CD14-positive monocyte (primary cell): Measurements from ENCODE around the gene SLC6A8. TPM values are rescaled to one million over a fixed set of nuclear protein-coding genes. Genes with fewer than 3 reads are reported as not detected.
A peak's percentile ranks its signal among the peaks of the same experiment; 100 is the strongest.

ENCODE experiments used
- DNase-seq, 3 donors: peaks; one replicate each; pipeline ENCODE4 v3.0.0-alpha.2; 2011 to 2022
- H2AFZ ChIP-seq: 2 replicates; pipeline ENCODE4 v1.6.0; 2012; ENCODE audit warnings: mild to moderate bottlenecking, low read depth, low read length, inconsistent platforms; ENCODE audit not compliant: insufficient read depth, poor library complexity, severe bottlenecking
- H3K27ac ChIP-seq, 2 donors: 1 replicate in 1 of 2; 2 replicates in 1 of 2; pipeline ENCODE4 v1.5.1; 2012 to 2013; ENCODE audit warnings: low read length in 2 of 2, control low read depth in 1 of 2, inconsistent platforms in 1 of 2, low read depth in 1 of 2, mild to moderate bottlenecking in 1 of 2
- H3K27me3 ChIP-seq, 2 donors: one replicate each; pipeline versions ENCODE4 v1.6.0 to v1.6.1; 2011 to 2013; ENCODE audit warnings: low read length in 2 of 2; ENCODE audit not compliant: control insufficient read depth in 2 of 2, insufficient read depth in 2 of 2
- H3K36me3 ChIP-seq, 2 donors: replicated peaks in 1 of 2; 1 replicate in 1 of 2; 2 replicates in 1 of 2; pipeline versions ENCODE4 v1.5.1 to v1.6.1; 2012 to 2013; ENCODE audit warnings: low read length in 2 of 2, control low read depth in 1 of 2, inconsistent platforms in 1 of 2, mild to moderate bottlenecking in 1 of 2; ENCODE audit not compliant: insufficient read depth in 2 of 2, control insufficient read depth in 1 of 2
- H3K4me1 ChIP-seq, 2 donors: 1 replicate in 1 of 2; 2 replicates in 1 of 2; pipeline versions ENCODE4 v1.5.1 to v1.6.1; 2012 to 2013; ENCODE audit warnings: low read length in 2 of 2, control low read depth in 1 of 2, inconsistent platforms in 1 of 2, mild to moderate bottlenecking in 1 of 2, moderate library complexity in 1 of 2; ENCODE audit not compliant: insufficient read depth in 2 of 2, control insufficient read depth in 1 of 2
- H3K4me2 ChIP-seq: replicated peaks from 2 replicates; pipeline ENCODE3; 2012; ENCODE audit warnings: low read length, moderate library complexity, mild to moderate bottlenecking; ENCODE audit not compliant: poor library complexity, severe bottlenecking; ENCODE audit errors: extremely low read depth
- H3K4me3 ChIP-seq, 3 experiments: fragments of 200-600 bp in 1 of 3; sonication (generic) in 1 of 3; replicated peaks in 1 of 3; 1 replicate in 2 of 3; 2 replicates in 1 of 3; pipeline ENCODE4 v1.5.1; 2011 to 2013; ENCODE audit warnings: low read length in 3 of 3, mild to moderate bottlenecking in 3 of 3, control low read depth in 2 of 3, low read depth in 2 of 3, inconsistent platforms in 1 of 3, moderate library complexity in 1 of 3
- H3K79me2 ChIP-seq: 2 replicates; pipeline ENCODE4 v1.6.0; 2012; ENCODE audit warnings: mild to moderate bottlenecking, control low read depth, inconsistent platforms, low read length, moderate library complexity; ENCODE audit not compliant: insufficient read depth
- H3K9ac ChIP-seq: 2 replicates; pipeline ENCODE4 v1.6.0; 2017; ENCODE audit warnings: low read length, mild to moderate bottlenecking; ENCODE audit not compliant: insufficient read depth, poor library complexity, severe bottlenecking
- H3K9me3 ChIP-seq, 2 donors: replicated peaks in 1 of 2; 1 replicate in 1 of 2; 2 replicates in 1 of 2; pipeline versions ENCODE4 v1.5.1 to v1.6.1; 2012 to 2013; ENCODE audit warnings: low read length in 2 of 2, control low read depth in 1 of 2; ENCODE audit not compliant: control insufficient read depth in 1 of 2, insufficient read depth in 1 of 2
- H4K20me1 ChIP-seq: 2 replicates; pipeline ENCODE4 v1.6.0; 2012; ENCODE audit warnings: mild to moderate bottlenecking, low read length, control low read depth, moderate library complexity; ENCODE audit not compliant: insufficient read depth
- H3K27ac Mint-ChIP-seq, 7 donors: one replicate each; pipeline ENCODE4 v1.8.0; 2020; ENCODE audit warnings: mild to moderate bottlenecking in 7 of 7, mixed read lengths in 7 of 7, moderate library complexity in 6 of 7, inconsistent platforms in 2 of 7
- H3K27me3 Mint-ChIP-seq, 3 donors: one replicate each; pipeline ENCODE4 v1.8.0; 2021 to 2022; ENCODE audit warnings: low read depth in 3 of 3, mild to moderate bottlenecking in 3 of 3, mixed read lengths in 3 of 3, moderate library complexity in 3 of 3, inconsistent platforms in 1 of 3
- H3K36me3 Mint-ChIP-seq, 2 donors: one replicate each; pipeline ENCODE4 v1.8.0; 2020; ENCODE audit warnings: mixed read lengths in 2 of 2, inconsistent platforms in 1 of 2, mild to moderate bottlenecking in 1 of 2
- H3K4me1 Mint-ChIP-seq: one replicate; pipeline ENCODE4 v1.8.0; 2020; ENCODE audit warnings: mild to moderate bottlenecking, mixed read lengths
- H3K4me3 Mint-ChIP-seq, 2 donors: one replicate each; pipeline ENCODE4 v1.8.0; 2020; ENCODE audit warnings: mild to moderate bottlenecking in 2 of 2, mixed read lengths in 2 of 2, moderate library complexity in 1 of 2
- H3K9me3 Mint-ChIP-seq, 7 donors: one replicate each; pipeline ENCODE4 v1.8.0; 2020 to 2022; ENCODE audit warnings: mixed read lengths in 7 of 7, mild to moderate bottlenecking in 6 of 7, moderate library complexity in 6 of 7, inconsistent platforms in 2 of 7
- WGBS: methylation state at CpG from one replicate; pipeline ENCODE4 v1.1.5; 2013; ENCODE audit warnings: missing lambda C conversion rate; ENCODE audit not compliant: insufficient coverage; 5-methylcytosine and 5-hydroxymethylcytosine counted together
- intact Hi-C, 2 donors: fragments of 100-400 bp; cut with micrococcal nuclease; formaldehyde crosslinking; loops; one replicate each; pipeline versions ENCODE4 v1.15.0 to v1.15.1; 2023
- polyA plus RNA-seq, 3 donors: library from polyadenylated mRNA; depleted of rRNA in 1 of 3; unstranded in 2 of 3; stranded (reverse) in 1 of 3; fragments of 300-500 nt in 2 of 3; fragments of >200 nt in 1 of 3; fragmentation: Illumina TruSeq in 2 of 3; gene quantifications; 1 replicate in 2 of 3; 2 replicates in 1 of 3; pipeline ENCODE4 v1.2.3, GENCODE V29; 2012 to 2021
- TF ChIP-seq, protein P1 (sequence below): fragments of 200-600 bp; IDR thresholded peaks from one replicate; pipeline ENCODE4 v1.8.0; 2022; ENCODE audit warnings: antibody characterized with exemption, mild to moderate bottlenecking

Gene SLC6A8
- polyA plus RNA-seq, 3 donors, result 0.23 to 5.6 (median 0.85) TPM

DNA sequence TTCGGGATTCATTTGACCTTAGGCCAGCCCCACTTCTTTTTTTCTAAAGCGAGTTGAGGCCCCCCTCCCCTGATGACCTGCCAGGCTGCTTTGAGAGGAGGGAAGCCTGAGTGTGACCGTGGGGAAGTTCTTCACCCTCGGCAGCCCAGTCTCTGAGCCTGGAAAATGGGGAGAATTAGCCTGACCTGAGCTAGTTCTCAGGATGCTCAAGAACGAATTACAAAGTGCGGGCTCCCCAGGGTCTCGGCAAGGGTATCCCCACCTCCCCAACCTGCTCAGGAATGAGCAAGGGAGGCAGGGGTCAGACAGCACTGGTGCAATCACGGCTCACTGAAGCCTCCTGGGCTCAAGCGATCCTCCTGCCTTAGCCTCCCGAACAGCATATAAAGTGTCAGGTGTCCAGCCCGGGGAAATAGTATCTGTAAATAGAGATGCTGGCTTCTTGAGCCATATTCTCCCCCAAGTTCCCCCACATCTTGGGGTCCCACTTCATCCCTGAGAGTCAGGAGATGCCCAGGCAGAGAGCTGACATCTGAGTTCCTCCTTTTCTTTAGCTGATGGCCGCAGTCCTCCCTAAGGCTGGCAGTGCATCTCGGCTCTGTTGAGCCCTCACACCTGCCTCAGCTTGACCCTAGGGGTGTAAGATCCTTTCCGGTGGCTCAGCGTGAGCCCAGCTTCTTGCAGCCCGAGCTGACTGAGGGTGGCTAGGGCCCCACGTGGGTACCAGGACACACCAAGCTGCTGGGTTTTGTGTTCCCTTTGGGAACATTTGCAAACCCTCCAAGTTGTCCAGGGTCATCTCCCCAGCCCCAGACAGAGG, 39.2 kb upstream of the SLC6A8 start:
- no peak overlapping the region for H3K4me2 ChIP-seq
- no peaks in the 10 kb centered on the region for H3K79me2 ChIP-seq
- no peaks in the 10 kb centered on the region for H4K20me1 ChIP-seq
- H3K36me3 ChIP-seq, result no peaks in the 10 kb centered on the region
- TF ChIP-seq, protein P1, sequence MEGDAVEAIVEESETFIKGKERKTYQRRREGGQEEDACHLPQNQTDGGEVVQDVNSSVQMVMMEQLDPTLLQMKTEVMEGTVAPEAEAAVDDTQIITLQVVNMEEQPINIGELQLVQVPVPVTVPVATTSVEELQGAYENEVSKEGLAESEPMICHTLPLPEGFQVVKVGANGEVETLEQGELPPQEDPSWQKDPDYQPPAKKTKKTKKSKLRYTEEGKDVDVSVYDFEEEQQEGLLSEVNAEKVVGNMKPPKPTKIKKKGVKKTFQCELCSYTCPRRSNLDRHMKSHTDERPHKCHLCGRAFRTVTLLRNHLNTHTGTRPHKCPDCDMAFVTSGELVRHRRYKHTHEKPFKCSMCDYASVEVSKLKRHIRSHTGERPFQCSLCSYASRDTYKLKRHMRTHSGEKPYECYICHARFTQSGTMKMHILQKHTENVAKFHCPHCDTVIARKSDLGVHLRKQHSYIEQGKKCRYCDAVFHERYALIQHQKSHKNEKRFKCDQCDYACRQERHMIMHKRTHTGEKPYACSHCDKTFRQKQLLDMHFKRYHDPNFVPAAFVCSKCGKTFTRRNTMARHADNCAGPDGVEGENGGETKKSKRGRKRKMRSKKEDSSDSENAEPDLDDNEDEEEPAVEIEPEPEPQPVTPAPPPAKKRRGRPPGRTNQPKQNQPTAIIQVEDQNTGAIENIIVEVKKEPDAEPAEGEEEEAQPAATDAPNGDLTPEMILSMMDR, result no peak
- H3K4me3 ChIP-seq, result no peak overlapping the region
- Mint-ChIP-seq H3K27ac (no peak overlapping the region), H3K9me3 (peaks cover 0 to 25% (median 2%) of the 10 kb centered on the region in 7 donors), H3K4me1 (peaks cover 2% of the 10 kb centered on the region), H3K36me3 (no peaks in the 10 kb centered on the region), H3K4me3 (peak overlapping the region in 1 of 2 donors; percentile 21), H3K27me3 (peaks cover 35 to 51% (median 43%) of the 10 kb centered on the region in 3 donors)
- no peak overlapping the region for H3K9ac ChIP-seq
- H2AFZ ChIP-seq, result no peak overlapping the region
- intact Hi-C loops, result no loop called here
- WGBS, result 92% methylated on average over 5 of the region's 17 CpGs
- no peak for DNase-seq
- peaks cover 14 to 47% of the 10 kb centered on the region in 2 donors for H3K27me3 ChIP-seq
- H3K27ac ChIP-seq, result no peak overlapping the region
- H3K9me3 ChIP-seq, result peaks cover 0 to 9% of the 10 kb centered on the region in 2 donors
- peaks cover 0 to 5% of the 10 kb centered on the region in 2 donors for H3K4me1 ChIP-seq

DNA sequence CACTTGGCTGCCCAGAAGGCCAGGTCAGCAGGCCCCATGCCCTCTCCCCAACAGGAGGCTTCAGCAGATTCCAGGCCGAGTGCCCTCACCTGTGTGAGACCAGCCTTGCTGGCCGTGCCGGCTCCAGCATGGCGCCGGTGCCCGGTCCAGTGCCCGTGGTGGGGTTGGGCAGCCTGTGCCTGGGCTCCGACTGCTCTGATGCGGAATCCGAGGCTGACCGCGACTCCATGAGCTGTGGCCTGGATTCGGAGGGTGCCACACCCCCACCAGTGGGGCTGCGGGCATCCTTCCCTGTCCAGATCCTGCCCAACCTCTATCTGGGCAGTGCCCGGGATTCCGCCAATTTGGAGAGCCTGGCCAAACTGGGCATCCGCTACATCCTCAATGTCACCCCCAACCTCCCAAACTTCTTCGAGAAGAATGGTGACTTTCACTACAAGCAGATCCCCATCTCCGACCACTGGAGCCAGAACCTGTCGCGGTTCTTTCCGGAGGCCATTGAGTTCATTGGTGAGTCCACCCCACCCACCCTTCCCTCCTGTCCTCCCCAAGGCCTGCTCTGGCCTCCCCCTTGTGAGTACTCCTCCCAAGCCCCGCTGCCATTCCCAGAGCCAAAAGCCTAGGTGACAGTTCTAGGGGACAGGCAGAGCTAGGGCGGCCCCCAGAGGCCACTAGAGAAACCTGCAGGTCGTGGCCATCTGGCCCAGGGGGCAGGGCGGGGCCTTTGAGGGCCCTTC, 38.4 kb upstream of the SLC6A8 start:
- peak; percentile 6 to 30 (median 11) for DNase-seq
- Mint-ChIP-seq H3K36me3 (no peaks in the 10 kb centered on the region), H3K4me1 (no peaks in the 10 kb centered on the region), H3K4me3 (peak overlapping the region in 1 of 2 donors; percentile 21), H3K27me3 (peaks cover 31 to 46% (median 40%) of the 10 kb centered on the region in 3 donors), H3K9me3 (peaks cover 0 to 26% (median 7%) of the 10 kb centered on the region in 7 donors), H3K27ac (no peak overlapping the region)
- TF ChIP-seq, protein P1, result peak; percentile 31
- intact Hi-C loops, result no loop called here
- peaks cover 0 to 2% of the 10 kb centered on the region in 2 donors for H3K4me1 ChIP-seq
- H3K4me2 ChIP-seq, result no peak overlapping the region
- H3K9ac ChIP-seq, result no peak overlapping the region
- no peaks in the 10 kb centered on the region for H3K79me2 ChIP-seq
- H3K4me3 ChIP-seq, result no peak overlapping the region
- H3K9me3 ChIP-seq, result peaks cover 0 to 9% of the 10 kb centered on the region in 2 donors
- H4K20me1 ChIP-seq, result no peaks in the 10 kb centered on the region
- H3K27ac ChIP-seq, result no peak overlapping the region
- WGBS, result 69% methylated on average over 9 of the region's 26 CpGs
- no peaks in the 10 kb centered on the region for H3K36me3 ChIP-seq
- H3K27me3 ChIP-seq, result peaks cover 14 to 44% of the 10 kb centered on the region in 2 donors
- H2AFZ ChIP-seq, result no peak overlapping the region
